Skeletal muscle satellite cell (primary cell): ENCODE measurements around the gene RNF213.

Experiments used
- H3K27me3 ChIP-seq: 2 replicates; pipeline ENCODE4 v1.7.0; 2013; ENCODE audit warnings: low read length; ENCODE audit not compliant: control insufficient read depth, insufficient read depth
- H3K36me3 ChIP-seq: 2 replicates; pipeline ENCODE4 v1.7.0; 2013; ENCODE audit warnings: mild to moderate bottlenecking, control low read depth, low read length; ENCODE audit not compliant: insufficient read depth
- H3K4me1 ChIP-seq: 2 replicates; pipeline ENCODE4 v1.7.0; 2013; ENCODE audit warnings: low read length; ENCODE audit not compliant: control insufficient read depth, insufficient read depth
- H3K4me2 ChIP-seq: 2 replicates; pipeline ENCODE4 v1.7.0; 2013; ENCODE audit warnings: mild to moderate bottlenecking, low read length
- H3K4me3 ChIP-seq: 2 replicates; pipeline ENCODE4 v1.7.0; 2013; ENCODE audit warnings: low read length
- H3K9ac ChIP-seq: 2 replicates; pipeline ENCODE4 v1.7.0; 2013; ENCODE audit warnings: mild to moderate bottlenecking, low read depth, low read length, moderate library complexity
- H3K9me3 ChIP-seq: replicated peaks from 2 replicates; pipeline ENCODE4 v1.7.0; 2013; ENCODE audit warnings: mild to moderate bottlenecking, control low read depth, low read length

RNF213 gene

DNA sequence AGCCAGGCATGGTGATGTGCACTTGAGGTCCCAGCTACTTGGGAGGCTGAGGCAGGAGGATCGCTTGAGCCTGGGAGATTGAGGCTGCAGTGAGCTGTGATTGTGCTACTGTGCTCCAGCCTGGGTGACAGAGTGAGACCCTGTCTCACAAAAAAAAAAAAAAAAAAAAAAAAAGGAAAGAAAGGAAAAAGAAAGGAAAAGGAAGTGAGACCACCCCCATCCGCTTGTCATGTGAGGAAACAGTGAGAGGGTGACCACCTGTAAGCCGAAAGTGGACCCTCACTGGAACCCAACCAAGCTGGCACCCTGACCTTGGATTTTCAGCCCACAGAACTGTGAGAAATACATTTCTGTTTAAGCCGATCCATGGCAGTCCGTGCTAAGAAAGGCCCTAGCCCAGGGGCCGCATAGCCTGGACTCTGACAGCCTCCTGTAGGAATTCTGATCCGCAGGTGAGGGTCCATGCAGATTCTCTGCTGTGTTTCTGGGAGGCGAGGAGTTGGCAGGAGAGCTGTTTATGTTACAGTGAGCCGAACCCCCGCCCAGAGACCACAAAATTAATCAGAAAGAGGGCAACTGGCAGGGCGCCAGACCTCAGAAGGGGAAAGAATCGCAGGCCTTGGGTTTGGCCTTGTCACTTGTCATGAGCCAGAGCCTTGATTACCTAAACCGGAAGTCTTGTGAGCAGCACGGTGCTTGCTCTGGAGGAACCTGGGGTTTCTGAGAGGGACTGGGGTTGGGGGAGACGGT lies 41.5 kb upstream of the RNF213 start:
- Histone ChIP-seq H3K9me3 (no peaks in the 10 kb centered on the region), H3K27me3 (no peaks in the 10 kb centered on the region), H3K4me1 (peaks cover 15% of the 10 kb centered on the region), H3K4me3 (peak overlapping the region; percentile 99), H3K4me2 (peak overlapping the region; percentile 99), H3K36me3 (peaks cover 22% of the 10 kb centered on the region), H3K9ac (peak overlapping the region; percentile 92)

DNA sequence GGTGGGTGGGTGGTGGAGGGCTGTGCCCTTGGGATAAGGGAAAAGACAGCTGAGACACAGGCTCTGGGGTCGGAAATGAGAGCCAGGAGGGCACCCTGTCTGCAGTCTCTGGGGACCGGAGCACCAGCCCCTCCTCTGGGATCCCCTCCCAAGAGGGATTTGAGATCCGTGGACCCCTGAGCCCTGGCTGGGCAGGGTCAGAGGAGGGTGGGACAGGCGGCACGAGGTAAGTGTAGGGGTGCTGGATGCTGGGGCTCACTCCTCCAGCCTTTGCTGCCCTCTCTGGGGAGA lies 40.9 kb upstream of the RNF213 start:
- Histone ChIP-seq H3K27me3 (no peaks in the 10 kb centered on the region), H3K4me1 (peaks cover 15% of the 10 kb centered on the region), H3K9me3 (no peaks in the 10 kb centered on the region), H3K4me3 (peak overlapping the region; percentile 99), H3K4me2 (peak overlapping the region; percentile 99), H3K9ac (peak overlapping the region; percentile 92), H3K36me3 (peaks cover 17% of the 10 kb centered on the region)

- no peaks in the 10 kb centered on the region for H3K27me3 ChIP-seq
These were observed 40.5 kb upstream of the RNF213 start, which contains the start of the genes SGSH and SLC26A11 for GRCh38 chr17:80220054-80220735. Gene SGSH (minus strand): TSS chr17:80220333. CDS start chr17:80220313, 20 bp downstream. Gene SLC26A11 (plus strand): TSS chr17:80220427. CDS start chr17:80221561, 1,134 bp downstream.

DNA sequence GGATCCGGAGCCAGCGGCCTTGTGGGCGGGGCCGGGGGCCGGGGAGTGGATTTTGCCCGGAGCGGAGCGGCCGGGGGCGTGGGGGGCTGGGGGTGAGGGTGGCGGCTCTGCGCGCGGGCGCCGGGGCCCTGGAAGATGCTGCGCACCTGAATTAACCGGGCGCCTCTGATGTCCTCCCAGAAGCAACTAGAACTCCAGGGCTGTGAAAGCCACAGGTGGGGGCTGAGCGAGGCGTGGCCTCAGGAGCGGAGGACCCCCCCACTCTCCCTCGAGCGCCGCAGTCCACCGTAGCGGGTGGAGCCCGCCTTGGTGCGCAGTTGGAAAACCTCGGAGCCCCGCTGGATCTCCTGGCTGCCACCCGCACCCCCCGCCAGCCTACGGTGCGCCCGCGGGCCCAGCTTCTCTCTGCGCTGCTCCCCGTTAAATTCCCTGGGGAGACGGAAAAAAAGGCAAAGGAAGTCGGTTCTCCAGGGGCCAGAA lies 39.9 kb upstream of the RNF213 start:
- H3K9me3 ChIP-seq, result no peaks in the 10 kb centered on the region
- peak overlapping the region; percentile 92 for H3K9ac ChIP-seq
- peaks cover 17% of the 10 kb centered on the region for H3K36me3 ChIP-seq
- no peaks in the 10 kb centered on the region for H3K27me3 ChIP-seq
- H3K4me1 ChIP-seq, result peaks cover 15% of the 10 kb centered on the region
- peak overlapping the region; percentile 99 for H3K4me3 ChIP-seq
- H3K4me2 ChIP-seq, result peak overlapping the region; percentile 99

More at GRCh38 chr17:80220054-80220735, 40.5 kb upstream of the RNF213 start, which contains the start of the genes SGSH and SLC26A11:
- H3K9me3 ChIP-seq, result no peaks in the 10 kb centered on the region
- peak within 1 kb of the TSS; percentile 99 for H3K4me3 ChIP-seq
- peaks cover 17% of the 10 kb centered on the region for H3K36me3 ChIP-seq
- peak within 1 kb of the TSS; percentile 99 for H3K4me2 ChIP-seq
- peak within 1 kb of the TSS; percentile 92 for H3K9ac ChIP-seq
- peaks cover 15% of the 10 kb centered on the region for H3K4me1 ChIP-seq

DNA sequence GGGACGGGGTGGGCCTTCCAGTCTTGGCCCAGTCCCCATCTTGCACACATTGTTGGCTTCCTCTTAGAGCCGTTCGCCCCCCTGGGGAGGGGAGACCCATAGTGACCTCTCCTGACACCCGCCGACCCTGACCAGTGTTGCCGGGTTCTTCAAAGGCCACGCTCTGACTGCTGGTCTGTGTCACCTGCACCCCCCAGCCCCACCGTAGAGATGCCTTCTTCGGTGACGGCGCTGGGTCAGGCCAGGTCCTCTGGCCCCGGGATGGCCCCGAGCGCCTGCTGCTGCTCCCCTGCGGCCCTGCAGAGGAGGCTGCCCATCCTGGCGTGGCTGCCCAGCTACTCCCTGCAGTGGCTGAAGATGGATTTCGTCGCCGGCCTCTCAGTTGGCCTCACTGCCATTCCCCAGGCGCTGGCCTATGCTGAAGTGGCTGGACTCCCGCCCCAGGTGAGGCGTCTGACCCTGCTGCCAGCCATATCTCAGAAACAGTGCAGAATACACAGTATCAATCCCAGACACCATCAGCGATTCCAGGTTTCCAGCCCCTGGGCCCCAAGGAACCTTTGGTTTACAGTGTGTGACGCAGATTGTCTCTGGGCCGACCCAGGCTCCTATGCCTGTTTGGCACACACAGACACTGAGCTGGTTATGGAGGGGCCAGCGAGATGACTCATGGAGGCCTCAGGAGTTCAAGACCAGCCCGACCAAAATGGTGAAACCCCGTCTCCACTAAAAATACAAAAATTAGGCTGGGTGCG lies 39.1 kb upstream of the RNF213 start:
- Histone ChIP-seq H3K4me2 (peak overlapping the region; percentile 99), H3K9me3 (no peaks in the 10 kb centered on the region), H3K36me3 (peaks cover 13% of the 10 kb centered on the region), H3K27me3 (no peaks in the 10 kb centered on the region), H3K4me1 (peaks cover 15% of the 10 kb centered on the region), H3K4me3 (peak overlapping the region; percentile 99), H3K9ac (peak overlapping the region; percentile 92)

DNA sequence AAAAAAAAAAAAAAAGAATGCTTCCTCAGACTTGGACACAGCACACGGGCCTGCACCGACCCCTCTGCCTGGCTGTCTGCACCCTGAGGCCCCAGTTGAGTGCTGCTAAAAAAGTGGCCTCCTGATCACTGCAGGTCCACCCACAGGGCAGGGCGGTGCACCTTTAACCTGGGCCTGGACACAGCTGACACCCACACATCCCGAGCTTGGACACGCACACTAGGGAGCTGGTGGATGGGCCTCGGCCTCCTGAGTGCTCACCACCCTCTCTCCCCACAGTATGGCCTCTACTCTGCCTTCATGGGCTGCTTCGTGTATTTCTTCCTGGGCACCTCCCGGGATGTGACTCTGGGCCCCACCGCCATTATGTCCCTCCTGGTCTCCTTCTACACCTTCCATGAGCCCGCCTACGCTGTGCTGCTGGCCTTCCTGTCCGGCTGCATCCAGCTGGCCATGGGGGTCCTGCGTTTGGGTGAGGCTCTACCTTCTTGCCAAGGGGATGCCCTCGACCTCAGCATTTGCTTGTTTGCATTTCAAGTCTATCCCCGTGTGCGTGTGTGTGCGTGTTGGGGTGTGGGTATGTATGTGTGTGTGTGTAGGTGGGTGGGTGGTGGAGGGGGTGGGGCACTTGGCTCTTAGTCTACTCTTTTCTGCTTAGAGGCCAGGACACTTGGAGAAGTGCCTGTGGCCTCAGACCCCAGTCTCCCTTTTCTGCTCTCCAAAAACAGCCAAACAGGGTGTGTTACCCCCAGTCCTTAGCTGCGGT lies 38.1 kb upstream of the RNF213 start:
- Histone ChIP-seq H3K4me3 (no peak overlapping the region), H3K27me3 (no peaks in the 10 kb centered on the region), H3K9me3 (no peaks in the 10 kb centered on the region), H3K36me3 (peaks cover 6% of the 10 kb centered on the region), H3K4me2 (no peak overlapping the region), H3K4me1 (peaks cover 15% of the 10 kb centered on the region), H3K9ac (no peak overlapping the region)

GRCh38 chr17:80223142-80223815 lies 37.4 kb upstream of the RNF213 start:
- H3K36me3 ChIP-seq, result no peaks in the 10 kb centered on the region
- H3K27me3 ChIP-seq, result no peaks in the 10 kb centered on the region
- H3K4me3 ChIP-seq, result no peak overlapping the region

GRCh38 chr17:80223838-80224497 lies 36.7 kb upstream of the RNF213 start:
- no peaks in the 10 kb centered on the region for H3K27me3 ChIP-seq
- no peak overlapping the region for H3K4me3 ChIP-seq
- H3K4me2 ChIP-seq, result no peak overlapping the region
- H3K9ac ChIP-seq, result no peak overlapping the region
- no peaks in the 10 kb centered on the region for H3K36me3 ChIP-seq
- H3K9me3 ChIP-seq, result no peaks in the 10 kb centered on the region
- H3K4me1 ChIP-seq, result peaks cover 15% of the 10 kb centered on the region

More at GRCh38 chr17:80223142-80223815, 37.4 kb upstream of the RNF213 start:
- no peaks in the 10 kb centered on the region for H3K9me3 ChIP-seq
- H3K4me1 ChIP-seq, result peaks cover 15% of the 10 kb centered on the region
- no peak overlapping the region for H3K9ac ChIP-seq
- no peak overlapping the region for H3K4me2 ChIP-seq

DNA sequence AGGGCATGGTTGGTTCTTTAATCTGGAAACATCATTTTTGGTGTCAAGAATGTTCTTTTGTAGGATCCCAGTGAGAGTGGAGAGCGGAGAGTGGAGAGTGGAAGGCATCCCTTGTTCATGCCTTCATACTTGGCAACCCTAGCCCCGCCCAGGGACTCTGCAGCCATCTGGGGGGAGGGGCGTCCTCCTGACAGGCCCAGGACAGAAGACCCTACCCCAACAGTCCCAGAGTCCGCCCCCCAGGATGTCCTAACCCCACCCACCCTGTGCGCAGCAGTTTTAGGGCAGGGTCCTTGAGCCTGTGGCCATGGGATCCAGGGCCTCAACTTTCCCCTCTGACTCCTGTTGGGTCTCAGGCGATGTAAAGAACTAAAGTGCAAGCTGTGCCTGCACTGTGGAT lies 36.0 kb upstream of the RNF213 start:
- Histone ChIP-seq H3K4me3 (no peak overlapping the region), H3K9ac (no peak overlapping the region), H3K9me3 (no peaks in the 10 kb centered on the region), H3K4me2 (no peak overlapping the region), H3K27me3 (no peaks in the 10 kb centered on the region), H3K36me3 (no peaks in the 10 kb centered on the region), H3K4me1 (peaks cover 8% of the 10 kb centered on the region)

- no peaks in the 10 kb centered on the region for H3K36me3 ChIP-seq
- no peaks in the 10 kb centered on the region for H3K27me3 ChIP-seq
- H3K4me2 ChIP-seq, result no peak overlapping the region
- H3K9ac ChIP-seq, result no peak overlapping the region
- H3K4me3 ChIP-seq, result no peak overlapping the region
- H3K9me3 ChIP-seq, result no peaks in the 10 kb centered on the region
- H3K4me1 ChIP-seq, result peaks cover 6% of the 10 kb centered on the region
These were observed 35.4 kb upstream of the RNF213 start for GRCh38 chr17:80225230-80225629.
